ENCODE results near the gene ATG13.

ATG13 gene

DNA sequence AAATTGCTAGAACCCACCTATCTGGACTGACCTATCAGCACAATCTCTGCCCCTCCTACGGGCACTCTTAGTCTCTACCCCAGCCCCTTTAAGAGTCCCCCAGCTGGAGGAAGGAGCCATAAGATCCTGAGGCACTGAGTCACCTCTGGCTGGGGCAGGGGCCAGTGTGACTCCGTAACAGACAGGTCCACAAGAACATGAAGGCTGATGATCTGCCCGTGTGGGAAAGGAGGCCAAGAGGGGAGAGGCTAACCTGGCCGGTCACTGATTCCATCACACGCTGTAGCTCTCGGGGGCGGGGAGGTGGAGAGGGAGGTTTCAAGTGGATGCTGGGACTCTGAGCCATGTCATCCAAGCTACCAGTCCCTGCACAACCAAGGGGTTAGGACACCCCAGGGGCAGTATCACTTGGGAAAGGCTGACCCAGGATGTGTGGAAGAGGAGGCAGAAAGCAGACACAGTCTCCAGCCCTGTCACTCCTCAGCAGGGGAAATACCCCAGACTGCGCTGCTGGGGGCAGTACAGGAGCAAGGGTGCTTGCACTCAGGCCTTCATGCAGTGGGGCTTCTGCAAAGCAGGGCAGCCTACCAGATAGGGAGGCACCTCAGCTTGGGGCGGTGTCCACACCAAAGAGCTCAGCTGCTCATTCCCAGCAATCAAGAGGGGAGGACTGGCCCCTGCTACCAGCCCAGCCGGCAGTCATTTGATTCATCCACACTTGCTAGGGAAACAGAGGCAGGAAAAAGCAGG, 60.8 kb downstream of the ATG13 start:
- Histone ChIP-seq H3K4me2 (peak overlapping the region; percentile 98; the same call in 1 of the 2 replicates), H3K9ac (0 out of 2 replicates have a peak overlapping the region, but pooled peaks have one; percentile 15), H3K36me3 (peaks cover 56% of the 10 kb centered on the region), H3K9me3 (no peaks in the 10 kb centered on the region), H3K4me1 (peaks cover 53% of the 10 kb centered on the region), H3K4me3 (no peak overlapping the region), H4K20me1 (no peaks in the 10 kb centered on the region), H3K27me3 (no peaks in the 10 kb centered on the region), H3K27ac (peak overlapping the region; percentile 94)
- no peak for TF ChIP-seq Cebpa-rat (IDR thresholded peaks at IDR 0.05)

DNA sequence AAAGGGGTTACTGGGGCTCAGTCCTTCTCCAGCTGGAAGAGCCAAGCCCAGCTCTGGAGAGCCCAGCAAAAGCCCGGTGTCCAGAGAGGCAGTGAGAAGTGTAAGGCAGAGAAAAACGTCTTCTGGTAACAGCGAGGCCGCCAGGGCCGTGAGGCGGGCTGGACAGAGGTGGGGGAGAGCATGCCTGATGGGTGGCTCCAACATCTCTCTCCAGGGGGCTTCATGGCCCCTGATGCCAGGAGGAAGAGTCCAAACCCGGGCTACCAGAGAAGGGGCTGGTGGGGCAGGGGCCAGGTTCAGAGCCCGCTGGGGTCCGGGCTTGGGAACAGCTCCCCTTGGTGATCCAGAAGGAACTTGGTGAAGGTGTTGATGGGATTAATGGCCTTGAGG, 61.4 kb downstream of the ATG13 start:
- Histone ChIP-seq H3K36me3 (peaks cover 57% of the 10 kb centered on the region), H3K4me1 (peaks cover 47% of the 10 kb centered on the region), H3K4me2 (no peak overlapping the region), H3K27me3 (no peaks in the 10 kb centered on the region), H3K4me3 (no peak overlapping the region), H3K27ac (0 out of 2 replicates have a peak overlapping the region, but pooled peaks have one; percentile 13), H3K9ac (no peak overlapping the region), H3K9me3 (no peaks in the 10 kb centered on the region), H4K20me1 (no peaks in the 10 kb centered on the region)
- no peak for TF ChIP-seq Cebpa-rat (IDR thresholded peaks at IDR 0.05)

DNA sequence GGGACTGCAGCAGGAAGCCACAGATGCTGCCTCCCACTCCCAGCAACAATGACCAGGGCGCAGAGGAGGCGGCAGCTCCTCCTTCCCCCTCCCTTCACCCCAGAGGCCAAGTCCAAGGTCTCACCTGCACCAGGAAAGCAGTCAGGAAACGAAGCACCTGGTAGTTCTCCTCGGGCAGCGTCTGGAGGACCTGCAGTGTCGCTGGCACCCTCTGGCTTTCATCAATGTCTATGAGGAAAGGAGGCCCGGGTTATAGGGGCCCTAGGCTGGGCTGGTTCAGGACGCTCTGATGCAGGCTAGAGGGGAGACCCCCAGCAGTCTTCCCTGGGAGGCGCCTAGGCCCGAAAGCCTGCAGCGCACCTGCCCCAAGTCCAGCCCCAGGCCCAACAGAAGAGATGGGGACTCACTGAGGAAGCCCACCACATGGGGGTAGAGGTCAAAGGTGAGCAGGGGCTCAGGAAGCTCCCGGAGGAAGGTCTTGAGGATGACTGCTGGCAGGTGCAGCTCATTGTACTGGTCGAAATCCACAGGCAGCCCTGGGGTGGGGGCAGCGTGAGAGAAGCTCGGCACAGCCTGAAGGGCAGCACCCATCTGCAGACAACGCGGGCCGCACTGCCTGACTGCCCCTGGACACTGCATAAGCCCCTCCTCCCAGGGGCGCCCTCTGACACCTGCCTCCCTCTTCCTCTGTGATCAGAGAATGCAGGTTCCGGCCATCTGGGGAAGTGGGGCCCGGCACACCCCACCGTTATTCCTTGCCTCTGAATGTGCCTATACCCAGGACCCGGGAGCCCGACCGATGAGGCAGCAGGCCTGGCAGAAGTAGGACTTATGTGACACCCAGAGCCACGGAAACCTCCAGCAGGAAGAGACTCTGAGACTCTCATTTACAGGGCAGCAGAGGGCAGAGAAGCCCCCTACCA, 62.1 kb downstream of the ATG13 start:
- H3K4me3 ChIP-seq = no peak overlapping the region
- H3K4me2 ChIP-seq = no peak overlapping the region
- 0 out of 2 replicates have a peak overlapping the region, but pooled peaks have one; percentile 13 for H3K27ac ChIP-seq
- TF ChIP-seq Cebpa-rat (IDR thresholded peaks at IDR 0.05) = no peak
- no peak overlapping the region for H3K9ac ChIP-seq
- H3K27me3 ChIP-seq = no peaks in the 10 kb centered on the region
- H3K9me3 ChIP-seq = no peaks in the 10 kb centered on the region
- H3K36me3 ChIP-seq = peaks cover 62% of the 10 kb centered on the region
- peaks cover 46% of the 10 kb centered on the region for H3K4me1 ChIP-seq
- no peaks in the 10 kb centered on the region for H4K20me1 ChIP-seq

DNA sequence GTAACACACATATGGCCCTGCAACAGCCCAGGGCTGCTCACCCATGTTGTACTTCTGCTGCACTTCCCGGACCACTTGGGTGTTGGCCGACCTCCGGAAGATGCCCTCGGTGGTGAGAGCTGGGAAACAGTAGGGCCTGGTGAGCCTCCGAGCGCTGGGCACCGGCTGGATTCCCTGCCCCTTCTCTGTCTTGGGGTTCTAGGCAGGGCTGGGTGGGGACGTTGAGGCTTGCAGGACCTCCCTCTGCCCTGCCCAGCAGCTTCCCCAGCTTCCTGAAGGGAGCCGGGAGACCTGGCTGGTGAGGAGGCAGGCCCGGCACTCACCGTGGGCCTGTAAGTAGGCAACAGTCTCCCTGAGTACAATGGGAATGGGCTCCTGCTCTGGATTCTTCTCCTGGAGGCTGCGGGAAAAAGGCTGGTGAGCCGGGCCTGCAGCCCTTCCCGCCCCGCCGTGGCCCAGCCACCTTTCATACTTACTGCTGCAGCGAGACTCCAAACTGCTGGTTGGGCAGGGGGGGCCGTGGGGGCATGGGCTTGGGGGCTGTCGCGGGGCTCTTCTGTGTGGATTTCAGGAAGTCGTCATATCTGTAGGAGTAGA, 62.9 kb downstream of the ATG13 start:
- Histone ChIP-seq H3K27ac (no peak overlapping the region), H3K36me3 (peaks cover 66% of the 10 kb centered on the region), H3K9ac (no peak overlapping the region), H3K27me3 (no peaks in the 10 kb centered on the region), H4K20me1 (no peaks in the 10 kb centered on the region), H3K9me3 (no peaks in the 10 kb centered on the region), H3K4me3 (no peak overlapping the region), H3K4me2 (no peak overlapping the region), H3K4me1 (peaks cover 42% of the 10 kb centered on the region)
- no peak for TF ChIP-seq Cebpa-rat (IDR thresholded peaks at IDR 0.05)

DNA sequence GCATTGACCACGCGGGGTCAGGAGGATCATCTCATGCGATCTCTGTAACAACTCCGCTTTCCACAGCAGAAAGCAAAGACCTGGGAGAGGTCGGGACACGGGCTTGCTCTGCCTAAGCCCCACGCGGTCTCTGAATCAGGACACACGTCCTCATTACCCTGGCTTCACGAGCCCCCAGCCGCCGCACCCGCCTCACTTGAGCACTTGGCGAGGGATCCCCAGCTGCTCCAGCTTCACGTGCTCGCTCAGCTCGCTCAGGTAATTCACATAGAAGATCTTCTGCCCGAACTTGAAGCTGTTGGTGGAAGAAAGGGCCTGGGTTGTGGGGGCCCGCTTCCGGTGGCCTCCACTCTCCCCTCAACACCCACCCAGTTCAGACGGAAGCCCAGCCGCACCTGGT, 63.5 kb downstream of the ATG13 start:
- Histone ChIP-seq H3K4me2 (no peak overlapping the region), H3K27ac (no peak overlapping the region), H3K9ac (no peak overlapping the region), H3K36me3 (peaks cover 71% of the 10 kb centered on the region), H3K27me3 (no peaks in the 10 kb centered on the region), H4K20me1 (no peaks in the 10 kb centered on the region), H3K4me3 (no peak overlapping the region), H3K9me3 (no peaks in the 10 kb centered on the region), H3K4me1 (peaks cover 37% of the 10 kb centered on the region)
- TF ChIP-seq Cebpa-rat (IDR thresholded peaks at IDR 0.05) = no peak

DNA sequence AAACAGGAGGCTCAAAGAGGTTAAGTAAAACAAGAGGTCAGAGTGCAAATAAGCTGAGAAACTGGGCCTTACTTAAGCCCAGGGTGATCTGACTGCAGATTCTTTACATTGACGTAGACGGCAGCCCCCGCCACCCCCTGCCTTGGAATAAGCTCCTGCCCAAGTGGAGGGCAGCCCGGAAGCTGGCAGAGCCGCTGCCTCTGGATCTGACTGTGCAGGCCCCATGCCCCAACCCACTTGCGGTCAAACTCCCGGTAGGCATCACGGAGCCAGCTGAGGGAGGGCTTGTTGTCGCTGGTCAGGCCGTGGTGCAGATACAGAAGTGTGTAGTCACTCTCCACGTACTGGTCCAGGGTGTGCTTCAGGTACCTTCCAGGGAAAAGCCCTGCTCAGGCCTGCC, 64.5 kb downstream of the ATG13 start:
- H3K9ac ChIP-seq = no peak overlapping the region
- H3K4me3 ChIP-seq = no peak overlapping the region
- peaks cover 36% of the 10 kb centered on the region for H3K4me1 ChIP-seq
- no peak overlapping the region for H3K27ac ChIP-seq
- H3K4me2 ChIP-seq = no peak overlapping the region
- TF ChIP-seq Cebpa-rat (IDR thresholded peaks at IDR 0.05) = no peak
- H3K36me3 ChIP-seq = peaks cover 81% of the 10 kb centered on the region
- H3K27me3 ChIP-seq = no peaks in the 10 kb centered on the region
- H3K9me3 ChIP-seq = no peaks in the 10 kb centered on the region
- no peaks in the 10 kb centered on the region for H4K20me1 ChIP-seq

DNA sequence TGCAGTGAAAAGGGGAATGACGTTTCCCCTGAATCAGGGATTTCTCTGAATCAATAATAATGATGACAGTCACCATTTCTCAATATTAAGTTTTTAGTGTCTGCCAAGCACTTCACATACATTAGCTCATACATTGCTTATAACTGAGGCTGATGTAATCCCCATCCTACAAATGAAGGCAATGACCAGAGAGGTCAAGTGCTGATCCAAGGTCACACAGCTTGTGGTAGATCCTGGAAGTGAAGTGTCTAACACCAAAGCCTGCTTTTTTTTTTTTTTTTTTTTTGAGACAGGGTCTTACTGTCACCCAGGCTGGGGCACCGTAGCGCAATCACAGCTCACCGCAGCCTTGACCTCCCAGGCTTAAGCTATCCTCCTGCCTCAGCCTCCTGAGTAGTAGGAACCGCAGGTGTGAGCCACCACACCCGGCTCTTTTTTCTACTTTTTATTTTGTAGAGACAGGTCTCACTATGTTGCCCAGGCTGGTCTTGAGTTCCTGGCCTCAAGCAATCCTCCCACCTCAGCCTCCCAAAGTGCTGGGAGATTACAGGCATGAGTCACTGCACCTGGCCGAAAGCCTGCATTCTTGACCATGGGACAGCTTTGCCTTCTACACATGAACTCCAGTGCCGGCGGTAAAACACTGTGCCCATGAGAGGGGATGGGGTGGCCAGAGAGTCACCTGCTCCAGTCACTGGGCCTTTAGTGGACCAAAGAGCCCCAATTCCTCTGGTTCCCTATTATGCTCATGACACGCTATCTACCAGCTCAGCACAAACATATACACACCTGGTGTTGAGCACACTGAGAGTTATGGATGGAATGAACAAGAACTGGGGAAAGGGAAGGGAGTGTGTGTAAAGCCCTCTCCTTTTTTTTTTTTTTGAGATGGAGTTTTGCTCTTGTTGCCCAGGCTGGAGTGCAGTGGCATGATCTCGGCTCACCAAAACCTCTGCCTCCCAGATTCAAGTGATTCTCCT, 65.7 kb downstream of the ATG13 start:
- peaks cover 91% of the 10 kb centered on the region for H3K36me3 ChIP-seq
- H3K4me2 ChIP-seq = no peak overlapping the region

DNA sequence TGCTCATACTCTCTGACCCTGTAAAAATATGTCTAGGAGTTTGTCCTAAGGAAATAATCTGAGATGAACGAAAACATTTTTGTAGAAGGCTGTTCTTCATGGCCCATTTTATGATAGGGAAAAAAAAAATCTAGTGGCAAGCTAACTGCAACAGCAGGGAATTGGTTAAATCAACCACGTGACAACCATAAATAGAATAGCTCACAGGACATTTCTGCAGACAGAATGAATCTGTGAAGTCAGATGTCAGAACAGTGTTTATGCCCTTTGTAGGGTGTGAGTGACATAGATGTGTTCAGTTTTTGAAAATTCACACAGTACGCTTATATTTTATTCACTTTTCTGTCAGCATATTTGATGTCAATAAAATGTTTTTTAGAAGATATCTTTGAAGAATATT, 67.0 kb downstream of the ATG13 start:
- Histone ChIP-seq H3K4me1 (peaks cover 33% of the 10 kb centered on the region), H3K4me3 (no peak overlapping the region), H3K4me2 (no peak overlapping the region), H3K9ac (no peak overlapping the region), H3K27ac (no peak overlapping the region), H3K36me3 (peaks cover 89% of the 10 kb centered on the region), H4K20me1 (no peaks in the 10 kb centered on the region), H3K27me3 (no peaks in the 10 kb centered on the region), H3K9me3 (no peaks in the 10 kb centered on the region)
- no peak for TF ChIP-seq Cebpa-rat (IDR thresholded peaks at IDR 0.05)

More for the DNA sequence above, 65.7 kb downstream of the ATG13 start:
- no peaks in the 10 kb centered on the region for H3K9me3 ChIP-seq
- H3K4me1 ChIP-seq = peaks cover 36% of the 10 kb centered on the region
- H3K9ac ChIP-seq = no peak overlapping the region
- H4K20me1 ChIP-seq = no peaks in the 10 kb centered on the region
- no peaks in the 10 kb centered on the region for H3K27me3 ChIP-seq
- no peak overlapping the region for H3K4me3 ChIP-seq
- no peak for TF ChIP-seq Cebpa-rat (IDR thresholded peaks at IDR 0.05)
- no peak overlapping the region for H3K27ac ChIP-seq
